ENCODE results near the gene TEX30. TPM values are rescaled to one million over a fixed set of nuclear protein-coding genes. Genes with fewer than 3 reads are reported as not detected.

The TEX30 gene
- total RNA-seq, 2 experiments from 2014 or later = 30.5 to 32.8 TPM

GRCh38 chr13:102805680-102806079, 32.1 kb upstream of the TEX30 start:
- intact Hi-C loops (cut with micrococcal nuclease) = no loop called here
- H3K27ac Mint-ChIP-seq = no peak overlapping the region
- no peaks in the 10 kb centered on the region for H3K9me3 Mint-ChIP-seq
- ATAC-seq (no peak), DNase-seq (no peak)
- TF ChIP-seq, protein P1, sequence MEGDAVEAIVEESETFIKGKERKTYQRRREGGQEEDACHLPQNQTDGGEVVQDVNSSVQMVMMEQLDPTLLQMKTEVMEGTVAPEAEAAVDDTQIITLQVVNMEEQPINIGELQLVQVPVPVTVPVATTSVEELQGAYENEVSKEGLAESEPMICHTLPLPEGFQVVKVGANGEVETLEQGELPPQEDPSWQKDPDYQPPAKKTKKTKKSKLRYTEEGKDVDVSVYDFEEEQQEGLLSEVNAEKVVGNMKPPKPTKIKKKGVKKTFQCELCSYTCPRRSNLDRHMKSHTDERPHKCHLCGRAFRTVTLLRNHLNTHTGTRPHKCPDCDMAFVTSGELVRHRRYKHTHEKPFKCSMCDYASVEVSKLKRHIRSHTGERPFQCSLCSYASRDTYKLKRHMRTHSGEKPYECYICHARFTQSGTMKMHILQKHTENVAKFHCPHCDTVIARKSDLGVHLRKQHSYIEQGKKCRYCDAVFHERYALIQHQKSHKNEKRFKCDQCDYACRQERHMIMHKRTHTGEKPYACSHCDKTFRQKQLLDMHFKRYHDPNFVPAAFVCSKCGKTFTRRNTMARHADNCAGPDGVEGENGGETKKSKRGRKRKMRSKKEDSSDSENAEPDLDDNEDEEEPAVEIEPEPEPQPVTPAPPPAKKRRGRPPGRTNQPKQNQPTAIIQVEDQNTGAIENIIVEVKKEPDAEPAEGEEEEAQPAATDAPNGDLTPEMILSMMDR (IDR thresholded peaks at IDR 0.05) = no peak
- H3K4me1 Mint-ChIP-seq (ENCODE audit: low read depth) = peaks cover 19% of the 10 kb centered on the region
- no peak overlapping the region for H3K4me3 Mint-ChIP-seq
- no peaks in the 10 kb centered on the region for H3K27me3 Mint-ChIP-seq
- peaks cover 18% of the 10 kb centered on the region for H3K36me3 Mint-ChIP-seq (ENCODE audit: low read depth)
- CTCF ChIA-PET = no interaction called here
- POLR2A ChIA-PET = no interaction called here

DNA sequence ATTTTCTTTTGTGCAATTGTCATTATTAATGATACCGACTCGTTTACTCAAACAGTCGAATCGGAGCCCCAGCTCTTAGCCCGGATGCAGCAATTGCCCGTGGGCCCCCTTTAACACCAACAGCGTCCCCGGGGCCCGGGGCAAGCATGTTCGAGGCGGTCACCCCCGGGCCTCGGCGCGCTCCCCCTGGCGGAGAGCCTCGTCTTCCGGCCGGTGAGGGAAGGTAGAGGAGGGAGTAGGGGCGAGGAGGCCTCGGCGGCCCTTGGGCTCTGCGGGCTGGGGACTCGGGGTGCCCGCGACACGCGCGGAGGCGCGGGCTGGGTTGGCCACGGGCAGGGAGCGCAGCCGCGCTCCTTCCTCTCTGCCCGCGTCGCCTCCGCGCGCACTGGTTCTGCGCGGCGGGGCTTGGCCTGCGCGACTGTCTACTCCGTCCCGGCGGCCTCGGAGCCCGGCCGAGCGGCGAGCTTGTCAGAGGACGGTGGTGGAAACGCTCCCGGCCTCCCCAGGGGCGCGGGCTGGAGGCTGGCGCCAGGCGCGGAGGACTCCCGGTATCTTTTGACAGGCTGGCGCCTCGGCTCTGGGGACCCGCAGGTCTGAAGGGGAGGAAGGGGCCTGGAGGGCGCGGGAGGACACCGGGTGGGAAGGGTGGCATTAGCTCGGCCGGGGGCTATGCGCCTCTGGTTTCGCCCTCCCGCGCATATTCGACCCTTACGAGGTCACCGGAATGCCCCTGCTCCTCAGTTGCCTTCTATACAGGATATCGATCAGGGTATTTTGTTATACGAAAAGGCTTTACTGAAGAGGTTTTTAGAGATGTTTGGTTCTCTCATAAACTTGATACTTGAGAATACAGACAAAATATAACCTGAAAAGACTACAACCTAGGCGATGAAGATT, 26.8 kb upstream of the TEX30 start:
- Mint-ChIP-seq H3K27ac (peak overlapping the region; percentile 81), H3K9me3 (no peaks in the 10 kb centered on the region), H3K4me3 (peak overlapping the region; percentile 92), H3K4me1 (ENCODE audit: low read depth) (peaks cover 23% of the 10 kb centered on the region), H3K27me3 (peaks cover 8% of the 10 kb centered on the region), H3K36me3 (ENCODE audit: low read depth) (peaks cover 13% of the 10 kb centered on the region)
- TF ChIP-seq, protein P1 (IDR thresholded peaks at IDR 0.05) = peak; percentile 83
- ChIA-PET POLR2A (interaction anchor here (1.0 to 2.5 kb wide), 10 partner anchors 11 to 211 kb away, joined by 3 to 20 read pairs (median 4); partner anchors contain the start of genes ERCC5, TEX30 and TPP2), CTCF (interaction anchor here (0.6 to 2.1 kb wide), 23 partner anchors 8 to 220 kb away, joined by 3 to 14 read pairs (median 4); partner anchors contain the start of genes ERCC5 and TEX30)
- intact Hi-C loops (cut with micrococcal nuclease) = loop anchor here (5.0 kb wide), 3 partner anchors 33 to 203 kb away; partner anchors contain the start of genes ERCC5 and TPP2
- ATAC-seq = peak; percentile 81
- DNase-seq = peak; percentile 90

DNA sequence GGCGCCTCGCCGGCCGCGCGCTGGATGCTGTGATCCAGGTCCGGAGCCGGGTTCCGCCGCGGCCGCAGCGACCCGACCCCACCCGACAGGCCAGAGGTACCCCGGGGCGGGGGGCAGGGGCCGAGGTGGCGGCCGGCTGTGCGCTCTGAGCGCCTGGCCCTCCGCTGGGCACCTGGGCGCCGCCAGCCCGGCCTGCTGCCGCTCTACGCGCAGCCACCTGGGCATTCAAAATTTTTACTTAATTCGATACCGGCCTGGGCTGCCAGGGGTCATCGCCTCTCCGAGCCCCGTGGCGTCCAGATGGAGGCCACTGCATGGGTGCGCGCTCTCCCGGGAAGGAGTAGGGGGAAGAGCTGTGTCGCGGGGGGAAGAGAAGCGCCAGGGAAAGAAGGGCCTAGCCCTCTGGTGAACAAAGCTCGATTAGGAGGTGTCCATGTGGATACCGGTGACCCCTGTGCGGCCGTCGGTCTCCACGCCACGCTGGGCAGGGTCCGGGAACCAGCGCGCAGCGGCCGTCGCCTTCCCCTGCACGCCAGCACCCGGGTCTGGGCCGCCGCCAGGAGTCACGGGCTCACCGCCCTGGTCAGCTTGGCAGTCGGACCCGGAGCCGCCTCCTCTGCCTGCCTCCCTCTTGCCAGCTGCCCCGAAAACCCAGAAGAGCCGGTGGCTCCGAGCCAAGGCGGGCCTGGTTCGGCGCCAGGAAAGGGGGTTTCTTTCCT, 26.0 kb upstream of the TEX30 start:
- TF ChIP-seq, protein P1 (IDR thresholded peaks at IDR 0.05) = no peak
- Mint-ChIP-seq H3K4me1 (ENCODE audit: low read depth) (peaks cover 21% of the 10 kb centered on the region), H3K9me3 (no peaks in the 10 kb centered on the region), H3K4me3 (peak overlapping the region; percentile 92), H3K36me3 (ENCODE audit: low read depth) (peaks cover 10% of the 10 kb centered on the region), H3K27ac (peak overlapping the region; percentile 81), H3K27me3 (peaks cover 8% of the 10 kb centered on the region)
- DNase-seq = peak; percentile 5
- intact Hi-C loops (cut with micrococcal nuclease) = loop anchor here (2.0 to 5.0 kb wide), 4 partner anchors 21 to 202 kb away; partner anchors contain the start of genes ERCC5 and TPP2
- no peak for ATAC-seq
- ChIA-PET CTCF (interaction anchor here (0.7 to 2.1 kb wide), 21 partner anchors 8 to 219 kb away, joined by 3 to 14 read pairs (median 5); partner anchors contain the start of genes ERCC5 and TEX30), POLR2A (interaction anchor here (1.0 to 2.5 kb wide), 9 partner anchors 11 to 210 kb away, joined by 3 to 20 read pairs (median 5); partner anchors contain the start of genes ERCC5, TEX30 and TPP2)

- peaks cover 9% of the 10 kb centered on the region for H3K36me3 Mint-ChIP-seq (ENCODE audit: low read depth)
- POLR2A ChIA-PET = interaction anchor here (0.6 to 2.5 kb wide), 9 partner anchors 24 to 335 kb away, joined by 3 to 20 read pairs (median 5); partner anchors contain the start of genes ERCC5, TEX30 and TPP2
- DNase-seq = peak; percentile 94
- peaks cover 20% of the 10 kb centered on the region for H3K4me1 Mint-ChIP-seq (ENCODE audit: low read depth)
- peak within 1 kb of the TSS; percentile 92 for H3K4me3 Mint-ChIP-seq
- TF ChIP-seq, protein P1 (IDR thresholded peaks at IDR 0.05) = no peak
- intact Hi-C loops (cut with micrococcal nuclease) = loop anchor here (2.0 kb wide), 1 partner anchor 20 kb away; no protein-coding TSS in a partner anchor
- ATAC-seq = peak; percentile 91
- peaks cover 8% of the 10 kb centered on the region for H3K27me3 Mint-ChIP-seq
- CTCF ChIA-PET = interaction anchor here (0.8 to 2.1 kb wide), 12 partner anchors 12 to 219 kb away, joined by 3 to 14 read pairs (median 5); partner anchors contain the start of genes ERCC5 and TEX30
- H3K27ac Mint-ChIP-seq = peak within 1 kb of the TSS; percentile 81
- no peaks in the 10 kb centered on the region for H3K9me3 Mint-ChIP-seq
These were observed 25.2 kb upstream of the TEX30 start, which contains the start of the genes BIVM and POGLUT2 for GRCh38 chr13:102798581-102799425. Gene BIVM (plus strand): TSS chr13:102799119. CDS start chr13:102807268, 8,149 bp downstream. Gene POGLUT2 (minus strand): TSS chr13:102798976. CDS start chr13:102798670, 306 bp downstream.
